Fibroblast of peridontal ligament (primary cell): ENCODE results near the gene USP24.

Experiments
- DNase-seq: peaks from one replicate; pipeline ENCODE4 v3.0.0-alpha.2; 2010; ENCODE audit errors: extremely low read depth

The USP24 gene

GRCh38 chr1:55067914-55068313 lies 147.2 kb downstream of the USP24 start:
- DNase-seq: no peak

- DNase-seq: no peak
These were observed 148.0 kb downstream of the USP24 start for GRCh38 chr1:55067022-55067778.

GRCh38 chr1:55065648-55066047 lies 149.5 kb downstream of the USP24 start:
- no peak for DNase-seq

- DNase-seq: peak; percentile 67
These were observed 150.3 kb downstream of the USP24 start for GRCh38 chr1:55064861-55065263.

GRCh38 chr1:55064071-55064581 lies 151.0 kb downstream of the USP24 start:
- peak; percentile 12 for DNase-seq

DNA sequence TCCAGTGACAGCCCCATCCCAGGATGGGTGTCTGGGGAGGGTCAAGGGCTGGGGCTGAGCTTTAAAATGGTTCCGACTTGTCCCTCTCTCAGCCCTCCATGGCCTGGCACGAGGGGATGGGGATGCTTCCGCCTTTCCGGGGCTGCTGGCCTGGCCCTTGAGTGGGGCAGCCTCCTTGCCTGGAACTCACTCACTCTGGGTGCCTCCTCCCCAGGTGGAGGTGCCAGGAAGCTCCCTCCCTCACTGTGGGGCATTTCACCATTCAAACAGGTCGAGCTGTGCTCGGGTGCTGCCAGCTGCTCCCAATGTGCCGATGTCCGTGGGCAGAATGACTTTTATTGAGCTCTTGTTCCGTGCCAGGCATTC lies 151.6 kb downstream of the USP24 start:
- DNase-seq: no peak

GRCh38 chr1:55062801-55063576 lies 152.2 kb downstream of the USP24 start:
- DNase-seq: no peak

GRCh38 chr1:55061706-55062321 lies 153.3 kb downstream of the USP24 start:
- no peak for DNase-seq

- DNase-seq: no peak
These were observed 154.0 kb downstream of the USP24 start for GRCh38 chr1:55061000-55061705.

DNA sequence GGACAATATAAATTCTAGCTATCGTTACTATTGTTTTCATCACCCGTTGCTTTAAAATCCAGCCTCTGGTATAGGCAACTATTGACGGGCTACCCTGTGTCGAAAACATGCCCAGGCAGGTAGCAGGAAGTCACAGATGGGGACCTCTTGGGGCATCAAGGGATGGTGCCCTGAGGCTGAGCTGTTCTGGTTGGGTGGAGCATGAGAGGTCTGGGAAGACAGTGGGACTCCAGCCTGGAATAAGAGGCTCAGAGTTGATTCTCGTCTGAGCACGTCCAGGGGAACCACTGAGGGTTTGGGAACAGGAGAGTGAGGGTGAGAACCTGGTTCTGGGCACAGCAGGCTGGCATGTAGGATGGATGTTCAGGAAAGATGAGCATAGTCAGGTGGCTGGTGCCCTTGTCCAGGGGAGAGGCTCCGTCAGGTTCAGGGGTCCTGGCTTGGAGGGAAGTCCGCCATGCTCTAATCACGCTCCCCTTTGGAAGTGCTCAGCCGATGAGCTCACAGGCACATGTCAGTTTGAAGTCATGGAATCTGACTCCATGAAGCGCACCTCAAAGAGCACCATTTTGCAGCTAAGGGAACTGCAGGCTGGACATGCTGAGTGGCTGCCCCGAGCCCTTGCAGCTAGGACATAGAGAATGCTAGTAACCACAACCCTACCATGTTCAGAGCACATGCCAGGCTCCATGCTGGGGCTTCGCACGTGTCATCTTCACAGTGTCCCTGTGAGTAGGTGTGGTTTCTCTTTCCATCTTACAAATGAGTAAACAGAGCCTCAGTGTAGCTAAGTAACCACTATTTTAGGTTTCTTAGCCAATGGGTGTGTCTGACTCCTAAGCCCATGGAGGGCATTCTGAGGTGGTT lies 154.8 kb downstream of the USP24 start:
- DNase-seq: peak; percentile 8

- DNase-seq: no peak
These were observed 155.6 kb downstream of the USP24 start for GRCh38 chr1:55059302-55060132.

DNA sequence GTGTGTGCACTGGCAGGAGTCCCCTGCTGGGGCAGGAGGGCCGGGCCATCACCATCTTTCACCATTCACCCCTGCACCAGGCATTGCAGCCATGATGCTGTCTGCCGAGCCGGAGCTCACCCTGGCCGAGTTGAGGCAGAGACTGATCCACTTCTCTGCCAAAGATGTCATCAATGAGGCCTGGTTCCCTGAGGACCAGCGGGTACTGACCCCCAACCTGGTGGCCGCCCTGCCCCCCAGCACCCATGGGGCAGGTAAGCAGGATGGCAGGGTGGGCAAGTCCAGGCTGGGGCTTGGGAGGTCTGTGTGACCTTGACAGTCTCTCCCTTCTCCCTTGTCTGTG lies 157.2 kb downstream of the USP24 start:
- no peak for DNase-seq

- no peak for DNase-seq
These were observed 157.8 kb downstream of the USP24 start for GRCh38 chr1:55057270-55057955.

DNA sequence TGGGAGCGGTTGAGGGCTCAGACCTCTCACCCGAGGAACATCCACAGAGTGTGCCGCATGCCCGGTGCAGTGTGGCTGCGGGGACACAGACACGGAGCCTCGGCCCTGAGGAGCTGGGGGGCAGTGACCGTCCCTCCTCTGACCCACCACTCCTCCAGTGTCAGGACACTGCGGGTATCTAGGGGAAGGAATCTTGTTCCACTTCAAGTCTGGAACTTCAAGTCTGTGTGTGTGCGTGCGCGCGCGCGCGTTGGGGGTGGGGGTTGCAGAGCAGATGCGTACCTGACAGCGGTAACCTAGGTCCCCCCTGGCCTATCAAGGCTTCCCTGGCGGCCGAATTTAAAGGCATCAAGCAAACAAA lies 158.6 kb downstream of the USP24 start:
- no peak for DNase-seq

DNA sequence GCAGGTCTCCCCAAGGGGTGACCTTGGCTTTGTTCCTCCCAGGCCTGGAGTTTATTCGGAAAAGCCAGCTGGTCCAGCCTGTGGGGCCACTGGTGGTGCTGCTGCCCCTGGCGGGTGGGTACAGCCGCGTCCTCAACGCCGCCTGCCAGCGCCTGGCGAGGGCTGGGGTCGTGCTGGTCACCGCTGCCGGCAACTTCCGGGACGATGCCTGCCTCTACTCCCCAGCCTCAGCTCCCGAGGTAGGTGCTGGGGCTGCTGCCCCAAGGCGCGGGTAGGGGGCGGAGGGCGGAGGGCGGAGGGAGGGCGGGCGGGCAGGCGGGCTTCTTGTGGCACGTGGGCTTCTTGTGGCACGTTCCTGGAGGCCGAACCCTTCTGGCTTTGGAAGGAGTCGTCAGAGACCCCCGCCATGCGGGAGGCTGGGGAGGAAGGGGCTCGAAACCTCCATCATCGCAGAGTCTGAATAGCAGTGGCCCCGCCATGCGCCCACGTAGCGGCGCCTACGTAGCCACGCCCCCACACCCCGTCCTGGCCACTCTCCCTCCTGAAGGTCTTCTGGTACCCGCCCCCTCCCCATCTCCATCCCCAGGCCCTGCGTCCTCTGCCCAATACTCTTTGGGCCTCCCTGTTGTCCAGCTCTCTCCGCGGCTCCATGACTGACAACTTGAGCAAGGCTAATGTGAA lies 159.1 kb downstream of the USP24 start:
- no peak for DNase-seq

GRCh38 chr1:55055084-55055882 lies 159.9 kb downstream of the USP24 start:
- DNase-seq: peak; percentile 10

- DNase-seq: no peak
These were observed 160.8 kb downstream of the USP24 start for GRCh38 chr1:55054396-55054795.

DNA sequence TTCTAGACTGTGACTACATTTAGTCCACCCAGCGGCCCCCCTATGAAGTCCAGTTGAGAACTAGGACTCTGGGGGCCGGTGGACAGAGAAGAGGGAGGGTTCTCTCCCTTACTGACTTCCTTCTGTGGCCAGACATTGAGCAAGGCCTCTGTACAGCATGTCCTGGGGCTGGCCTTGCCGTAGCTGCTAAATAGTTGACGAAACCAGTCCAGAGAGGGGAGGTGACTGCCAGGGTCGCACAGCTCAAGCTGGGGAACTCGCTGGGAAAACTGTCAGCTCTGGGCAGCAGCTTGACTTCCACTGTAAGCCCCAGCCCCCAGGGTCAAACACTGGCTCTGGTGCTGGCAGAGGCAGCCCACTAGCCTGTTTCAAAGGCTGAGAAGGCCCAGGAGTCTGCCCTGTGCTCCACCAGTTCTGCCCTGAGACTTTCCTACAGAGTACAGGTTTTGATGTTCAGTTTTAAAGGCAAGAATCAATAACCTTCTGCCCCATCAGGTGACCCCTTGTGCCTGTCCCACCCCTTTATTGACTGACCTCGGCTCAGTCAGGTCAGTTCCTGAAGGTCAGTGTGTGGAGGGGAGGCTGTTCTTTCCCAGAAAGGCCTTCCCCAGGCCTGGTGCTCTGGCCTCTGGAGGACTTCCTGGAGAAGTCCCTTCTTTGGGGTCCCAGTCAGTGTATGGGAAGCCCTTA lies 161.8 kb downstream of the USP24 start:
- no peak for DNase-seq
